ENCODE results near the gene ST8SIA4. TPM values are rescaled to one million over a fixed set of nuclear protein-coding genes. Genes with fewer than 3 reads are reported as not detected.

Gene ST8SIA4
- total and polyA plus RNA-seq, 3 donors from 2014 or later, result 0.39 to 0.94 (median 0.93) TPM

DNA sequence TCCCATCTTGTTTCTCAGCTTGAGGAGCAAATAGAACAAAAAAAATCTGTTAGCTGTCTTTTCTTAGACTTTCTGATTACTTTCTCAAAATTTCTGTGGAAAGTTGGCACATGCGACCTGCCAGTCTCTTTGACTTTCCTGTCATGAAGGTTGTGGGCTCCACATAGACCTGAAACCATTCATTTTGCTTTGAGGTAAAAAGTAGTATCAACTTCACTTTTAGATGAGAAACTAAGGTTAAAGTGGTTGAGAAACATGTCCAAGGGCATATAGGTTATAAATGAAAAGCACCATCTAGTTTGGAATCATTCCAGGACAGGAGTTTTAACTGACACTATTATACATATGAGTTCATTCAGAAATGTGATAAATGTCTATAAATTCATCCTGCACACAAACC lies 42.7 kb downstream of the ST8SIA4 start:
- no peak for TF ChIP-seq POLR2A (IDR thresholded peaks at IDR 0.05)
- TF ChIP-seq, protein P1, sequence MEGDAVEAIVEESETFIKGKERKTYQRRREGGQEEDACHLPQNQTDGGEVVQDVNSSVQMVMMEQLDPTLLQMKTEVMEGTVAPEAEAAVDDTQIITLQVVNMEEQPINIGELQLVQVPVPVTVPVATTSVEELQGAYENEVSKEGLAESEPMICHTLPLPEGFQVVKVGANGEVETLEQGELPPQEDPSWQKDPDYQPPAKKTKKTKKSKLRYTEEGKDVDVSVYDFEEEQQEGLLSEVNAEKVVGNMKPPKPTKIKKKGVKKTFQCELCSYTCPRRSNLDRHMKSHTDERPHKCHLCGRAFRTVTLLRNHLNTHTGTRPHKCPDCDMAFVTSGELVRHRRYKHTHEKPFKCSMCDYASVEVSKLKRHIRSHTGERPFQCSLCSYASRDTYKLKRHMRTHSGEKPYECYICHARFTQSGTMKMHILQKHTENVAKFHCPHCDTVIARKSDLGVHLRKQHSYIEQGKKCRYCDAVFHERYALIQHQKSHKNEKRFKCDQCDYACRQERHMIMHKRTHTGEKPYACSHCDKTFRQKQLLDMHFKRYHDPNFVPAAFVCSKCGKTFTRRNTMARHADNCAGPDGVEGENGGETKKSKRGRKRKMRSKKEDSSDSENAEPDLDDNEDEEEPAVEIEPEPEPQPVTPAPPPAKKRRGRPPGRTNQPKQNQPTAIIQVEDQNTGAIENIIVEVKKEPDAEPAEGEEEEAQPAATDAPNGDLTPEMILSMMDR (IDR thresholded peaks at IDR 0.05), result no peak
- Histone ChIP-seq H3K4me1 (no peaks in the 10 kb centered on the region), H3K9me3 (no peaks in the 10 kb centered on the region), H3K27me3 (no peaks in the 10 kb centered on the region), H3K36me3 (ENCODE audit: low read depth, missing control alignments) (no peaks in the 10 kb centered on the region), H3K4me3 (no peak overlapping the region), H3K27ac (no peak overlapping the region)
- no peak for DNase-seq
- intact Hi-C loops (cut with DNase I; ENCODE audit: low total_unique reads), result no loop called here
- 93 to 95% methylated on average over 1 of the region's 1 CpG for whole genome bisulfite sequencing, 2 donors

DNA sequence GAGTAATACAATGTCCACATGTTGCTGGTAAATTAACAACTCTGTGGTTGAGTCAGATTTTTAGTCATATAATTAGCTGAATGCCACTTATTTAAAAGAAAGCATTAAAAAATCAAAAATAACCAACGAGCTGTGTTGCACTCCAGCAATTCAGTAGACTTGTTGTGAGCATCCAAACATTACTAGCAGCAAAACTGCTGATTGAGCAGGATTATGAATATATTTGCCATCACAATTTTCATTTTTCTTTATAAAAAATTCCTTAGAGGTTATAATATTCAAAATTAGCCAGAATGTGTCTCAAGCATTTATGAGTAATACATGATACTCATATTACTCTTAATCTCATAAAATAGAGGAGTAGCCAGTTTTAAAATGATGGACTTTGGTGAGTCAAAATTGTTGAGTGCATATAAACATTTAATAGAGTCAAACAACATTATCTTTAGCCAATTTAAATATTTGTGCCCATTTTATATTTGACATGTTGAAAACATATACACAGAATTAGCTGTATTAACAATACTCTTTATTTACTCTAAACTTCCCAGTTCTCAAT lies 44.0 kb downstream of the ST8SIA4 start:
- TF ChIP-seq, protein P1 (IDR thresholded peaks at IDR 0.05), result no peak
- TF ChIP-seq POLR2A (IDR thresholded peaks at IDR 0.05), result no peak
- intact Hi-C loops (cut with DNase I; ENCODE audit: low total_unique reads), result no loop called here
- no peaks in the 10 kb centered on the region for H3K9me3 ChIP-seq
- 76 to 89% methylated on average over 1 of the region's 1 CpG for WGBS, 2 donors
- no peak overlapping the region for H3K4me3 ChIP-seq
- H3K27ac ChIP-seq, result no peak overlapping the region
- no peak for DNase-seq
- H3K27me3 ChIP-seq, result no peaks in the 10 kb centered on the region
- no peaks in the 10 kb centered on the region for H3K36me3 ChIP-seq (ENCODE audit: low read depth, missing control alignments)
- H3K4me1 ChIP-seq, result no peaks in the 10 kb centered on the region

DNA sequence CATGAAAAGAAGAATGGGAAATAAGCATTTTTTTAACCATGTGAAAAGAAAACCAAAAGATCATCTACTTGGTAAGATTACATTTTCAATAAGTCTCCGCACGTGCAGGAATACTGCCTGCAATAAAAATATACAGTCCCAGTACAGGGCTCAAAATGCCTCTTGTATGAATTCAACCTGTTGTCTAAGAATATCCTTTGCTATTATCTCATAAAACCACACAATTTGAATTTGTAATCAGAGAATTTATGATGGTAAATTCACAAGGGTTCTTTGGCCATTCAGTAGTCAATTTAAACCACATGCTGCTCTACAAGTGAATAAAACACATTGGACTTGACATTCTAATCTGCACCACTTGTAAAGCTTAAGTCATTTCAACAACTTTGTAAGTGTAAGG lies 46.6 kb downstream of the ST8SIA4 start:
- intact Hi-C loops (cut with DNase I; ENCODE audit: low total_unique reads), result no loop called here
- no peak overlapping the region for H3K27ac ChIP-seq
- H3K36me3 ChIP-seq (ENCODE audit: low read depth, missing control alignments), result no peaks in the 10 kb centered on the region
- no peaks in the 10 kb centered on the region for H3K27me3 ChIP-seq
- no peaks in the 10 kb centered on the region for H3K9me3 ChIP-seq
- no peaks in the 10 kb centered on the region for H3K4me1 ChIP-seq
- H3K4me3 ChIP-seq, result no peak overlapping the region
- DNase-seq, result no peak
- no peak for TF ChIP-seq POLR2A (IDR thresholded peaks at IDR 0.05)
- TF ChIP-seq, protein P1 (IDR thresholded peaks at IDR 0.05), result no peak
- 91 to 95% methylated on average over 2 of the region's 2 CpGs for WGBS, 2 donors

DNA sequence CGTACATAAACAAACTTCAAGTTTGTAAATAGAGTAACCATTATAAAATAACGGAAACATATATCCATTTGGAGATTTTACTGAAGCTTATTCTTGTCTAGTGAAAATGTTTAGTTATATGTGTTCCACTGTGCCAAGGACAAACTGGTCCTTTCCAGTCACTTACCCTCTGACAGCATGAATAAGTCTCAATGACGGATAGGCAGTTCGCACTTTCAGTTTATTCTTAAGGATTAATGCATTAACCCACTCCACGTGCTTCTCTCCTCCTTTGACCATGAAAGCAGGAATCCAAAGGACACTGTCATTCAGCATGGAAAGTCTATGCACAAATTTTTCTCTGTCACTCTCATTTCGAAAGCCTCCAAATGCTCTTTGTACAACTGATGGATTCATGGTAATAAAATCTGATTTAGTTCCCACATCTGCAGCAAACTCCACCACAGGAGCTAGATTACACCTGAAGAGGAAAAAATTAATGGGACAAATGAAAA lies 47.1 kb downstream of the ST8SIA4 start:
- intact Hi-C loops (cut with DNase I; ENCODE audit: low total_unique reads), result no loop called here

More for the DNA sequence above, 47.1 kb downstream of the ST8SIA4 start:
- Histone ChIP-seq H3K36me3 (ENCODE audit: low read depth, missing control alignments) (no peaks in the 10 kb centered on the region), H3K9me3 (no peaks in the 10 kb centered on the region), H3K27ac (no peak overlapping the region), H3K27me3 (no peaks in the 10 kb centered on the region), H3K4me3 (no peak overlapping the region), H3K4me1 (no peaks in the 10 kb centered on the region)
- no peak for TF ChIP-seq POLR2A (IDR thresholded peaks at IDR 0.05)
- TF ChIP-seq, protein P1 (IDR thresholded peaks at IDR 0.05), result no peak
- DNase-seq, result no peak
- 85 to 89% methylated on average over 6 of the region's 6 CpGs for WGBS, 2 donors
